Esophagus squamous epithelium (tissue), 4 donors: ENCODE results near the gene EGFL6.

Experiments
- CTCF ChIP-seq, 6 experiments: fragments of 450-650 bp in 4 of 6; fragments of 200-600 bp in 2 of 6; sonication (generic) in 2 of 6; IDR thresholded peaks; one replicate each; pipeline ENCODE4 v1.5.1; 2016 to 2019; ENCODE audit warnings: antibody characterized with exemption in 6 of 6, mild to moderate bottlenecking in 4 of 6, moderate library complexity in 4 of 6
- POLR2A ChIP-seq, 4 donors: fragments of 450-650 bp; IDR thresholded peaks; one replicate each; pipeline ENCODE4 v1.6.1; 2017; ENCODE audit warnings: antibody characterized with exemption in 4 of 4, mild to moderate bottlenecking in 4 of 4, moderate library complexity in 3 of 4

DNA sequence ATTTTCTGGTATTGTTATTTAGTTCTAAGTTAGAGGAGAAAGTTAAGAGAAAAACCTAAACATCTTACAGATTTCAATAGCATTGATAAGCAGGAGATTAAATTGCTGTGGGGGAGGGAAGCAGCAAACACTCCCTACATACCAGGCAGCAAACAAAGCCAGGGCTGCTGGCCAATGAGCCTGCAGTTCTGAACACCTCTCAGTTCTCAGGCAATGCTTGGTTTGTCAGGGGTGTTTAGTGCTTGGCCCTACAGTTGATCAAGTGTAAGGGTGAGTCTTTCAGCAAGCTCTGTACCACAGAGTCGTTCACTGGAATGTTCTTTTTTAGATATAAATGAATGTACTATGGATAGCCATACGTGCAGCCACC, 38.6 kb downstream of the EGFL6 start:
- no peak for TF ChIP-seq CTCF (IDR thresholded peaks at IDR 0.05)
- no peak for TF ChIP-seq POLR2A (IDR thresholded peaks at IDR 0.05)
